HG02588 (cell line): ENCODE measurements around the gene SCN9A.
A peak's percentile ranks its signal among the peaks of the same experiment; 100 is the strongest.
"Not testable (repeated sequence)": the region's sequence is repeated elsewhere in the genome, so short reads cannot be mapped to it uniquely, and the experiment has no call there.

Experiments used
- ATAC-seq: cut with Tn5 transposase; IDR thresholded peaks from one replicate; pipeline ENCODE4 v1.9.1; 2021; ENCODE audit warnings: mild to moderate bottlenecking, moderate library complexity; ENCODE audit not compliant: unreplicated experiment

The SCN9A gene

GRCh38 chr2:166375195-166375735, 479 bp downstream of the SCN9A start:
- ATAC-seq = peak; percentile 34

- ATAC-seq = no peak
Observed at GRCh38 chr2:166373951-166374350, 1.8 kb downstream of the SCN9A start.

GRCh38 chr2:166373539-166373938, 2.2 kb downstream of the SCN9A start:
- no peak for ATAC-seq

- no peak for ATAC-seq
Observed at GRCh38 chr2:166373105-166373504, 2.6 kb downstream of the SCN9A start.

- ATAC-seq = no peak
Observed at GRCh38 chr2:166372046-166372445, 3.7 kb downstream of the SCN9A start.

- ATAC-seq = no peak
Observed at GRCh38 chr2:166365803-166366420, 9.8 kb downstream of the SCN9A start.

- no peak for ATAC-seq
Observed at GRCh38 chr2:166365239-166365638, 10.5 kb downstream of the SCN9A start.

GRCh38 chr2:166364476-166365161, 11.1 kb downstream of the SCN9A start:
- ATAC-seq = no peak

GRCh38 chr2:166361351-166362153, 14.2 kb downstream of the SCN9A start:
- no peak for ATAC-seq

- ATAC-seq = no peak
Observed at GRCh38 chr2:166360906-166361305, 14.8 kb downstream of the SCN9A start.

- ATAC-seq = no peak
Observed at GRCh38 chr2:166360426-166360825, 15.3 kb downstream of the SCN9A start.

- not testable (repeated sequence) for ATAC-seq
Observed at GRCh38 chr2:166357950-166358321, 17.8 kb downstream of the SCN9A start.

GRCh38 chr2:166357068-166357949, 18.4 kb downstream of the SCN9A start:
- no peak for ATAC-seq

- no peak for ATAC-seq
Observed at GRCh38 chr2:166351319-166351718, 24.4 kb downstream of the SCN9A start.

GRCh38 chr2:166350525-166350924, 25.2 kb downstream of the SCN9A start:
- ATAC-seq = no peak

GRCh38 chr2:166344286-166345113, 31.2 kb downstream of the SCN9A start:
- no peak for ATAC-seq

- no peak for ATAC-seq
Observed at GRCh38 chr2:166343467-166343866, 32.3 kb downstream of the SCN9A start.

- no peak for ATAC-seq
Observed at GRCh38 chr2:166341426-166341825, 34.3 kb downstream of the SCN9A start.

GRCh38 chr2:166338831-166339339, 36.9 kb downstream of the SCN9A start:
- no peak for ATAC-seq

- no peak for ATAC-seq
Observed at GRCh38 chr2:166337932-166338331, 37.8 kb downstream of the SCN9A start.
